Fibroblast of mammary gland (primary cell): ENCODE results near the gene ADPRHL1.

ENCODE experiments used
- DNase-seq: peaks from one replicate; pipeline ENCODE4 v3.0.0-alpha.2; 2010; ENCODE audit warnings: low read depth
- H3K4me3 ChIP-seq: 2 replicates; pipeline ENCODE4 v1.5.1; 2011; ENCODE audit warnings: low read depth, mild to moderate bottlenecking, low read length, moderate library complexity; ENCODE audit not compliant: control insufficient read depth
- TF ChIP-seq, protein P1 (sequence below): conservative IDR thresholded peaks from 2 replicates; pipeline ENCODE4 v1.5.1; 2011; ENCODE audit warnings: low read depth, low read length, inconsistent platforms; ENCODE audit not compliant: control insufficient read depth, insufficient read depth

ADPRHL1 gene

DNA sequence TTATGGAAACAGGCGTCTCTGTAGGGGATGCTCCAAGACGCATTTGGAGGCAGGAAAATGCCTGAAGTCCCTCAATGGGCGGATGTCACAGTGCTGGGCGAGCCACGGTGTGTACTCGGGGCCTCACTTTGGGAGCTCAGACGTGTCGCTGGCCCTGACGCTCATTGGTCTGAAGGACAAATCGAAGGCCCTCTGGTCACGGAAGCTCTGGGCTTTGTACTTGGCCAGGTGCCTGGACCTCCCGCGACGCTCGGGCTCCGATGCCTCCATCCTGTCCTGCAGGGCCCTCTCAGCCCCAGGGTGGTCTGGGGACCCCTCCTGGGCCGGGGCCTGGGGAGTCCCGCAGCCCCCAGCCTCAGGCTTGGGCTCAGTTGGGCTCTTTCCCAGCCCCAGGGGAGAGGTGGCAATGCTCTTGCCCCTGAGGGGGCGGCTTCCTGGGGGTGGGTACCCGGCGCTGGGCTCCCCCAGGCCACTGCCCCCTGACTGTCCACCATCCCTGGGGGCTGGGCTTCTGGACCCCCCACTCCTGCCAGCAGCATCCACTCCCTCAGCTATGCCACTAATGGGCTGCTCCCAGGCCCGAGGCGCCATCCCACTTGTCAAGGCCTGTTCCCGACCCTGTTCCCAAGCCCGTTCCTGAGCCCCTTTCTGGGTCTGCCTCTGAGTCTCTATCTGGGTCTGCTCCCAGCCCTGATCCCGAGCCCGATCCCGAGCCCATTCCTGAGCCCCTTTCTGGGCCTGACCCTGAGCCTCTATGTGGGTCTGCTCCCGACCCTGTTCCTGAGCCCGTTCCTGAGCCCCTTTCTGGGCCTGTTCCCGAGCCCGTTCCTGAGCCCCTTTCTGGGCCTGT is 49.8 kb downstream of the ADPRHL1 start:
- DNase-seq, result no peak
- no peak overlapping the region for H3K4me3 ChIP-seq
- TF ChIP-seq, protein P1, sequence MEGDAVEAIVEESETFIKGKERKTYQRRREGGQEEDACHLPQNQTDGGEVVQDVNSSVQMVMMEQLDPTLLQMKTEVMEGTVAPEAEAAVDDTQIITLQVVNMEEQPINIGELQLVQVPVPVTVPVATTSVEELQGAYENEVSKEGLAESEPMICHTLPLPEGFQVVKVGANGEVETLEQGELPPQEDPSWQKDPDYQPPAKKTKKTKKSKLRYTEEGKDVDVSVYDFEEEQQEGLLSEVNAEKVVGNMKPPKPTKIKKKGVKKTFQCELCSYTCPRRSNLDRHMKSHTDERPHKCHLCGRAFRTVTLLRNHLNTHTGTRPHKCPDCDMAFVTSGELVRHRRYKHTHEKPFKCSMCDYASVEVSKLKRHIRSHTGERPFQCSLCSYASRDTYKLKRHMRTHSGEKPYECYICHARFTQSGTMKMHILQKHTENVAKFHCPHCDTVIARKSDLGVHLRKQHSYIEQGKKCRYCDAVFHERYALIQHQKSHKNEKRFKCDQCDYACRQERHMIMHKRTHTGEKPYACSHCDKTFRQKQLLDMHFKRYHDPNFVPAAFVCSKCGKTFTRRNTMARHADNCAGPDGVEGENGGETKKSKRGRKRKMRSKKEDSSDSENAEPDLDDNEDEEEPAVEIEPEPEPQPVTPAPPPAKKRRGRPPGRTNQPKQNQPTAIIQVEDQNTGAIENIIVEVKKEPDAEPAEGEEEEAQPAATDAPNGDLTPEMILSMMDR, result no peak

DNA sequence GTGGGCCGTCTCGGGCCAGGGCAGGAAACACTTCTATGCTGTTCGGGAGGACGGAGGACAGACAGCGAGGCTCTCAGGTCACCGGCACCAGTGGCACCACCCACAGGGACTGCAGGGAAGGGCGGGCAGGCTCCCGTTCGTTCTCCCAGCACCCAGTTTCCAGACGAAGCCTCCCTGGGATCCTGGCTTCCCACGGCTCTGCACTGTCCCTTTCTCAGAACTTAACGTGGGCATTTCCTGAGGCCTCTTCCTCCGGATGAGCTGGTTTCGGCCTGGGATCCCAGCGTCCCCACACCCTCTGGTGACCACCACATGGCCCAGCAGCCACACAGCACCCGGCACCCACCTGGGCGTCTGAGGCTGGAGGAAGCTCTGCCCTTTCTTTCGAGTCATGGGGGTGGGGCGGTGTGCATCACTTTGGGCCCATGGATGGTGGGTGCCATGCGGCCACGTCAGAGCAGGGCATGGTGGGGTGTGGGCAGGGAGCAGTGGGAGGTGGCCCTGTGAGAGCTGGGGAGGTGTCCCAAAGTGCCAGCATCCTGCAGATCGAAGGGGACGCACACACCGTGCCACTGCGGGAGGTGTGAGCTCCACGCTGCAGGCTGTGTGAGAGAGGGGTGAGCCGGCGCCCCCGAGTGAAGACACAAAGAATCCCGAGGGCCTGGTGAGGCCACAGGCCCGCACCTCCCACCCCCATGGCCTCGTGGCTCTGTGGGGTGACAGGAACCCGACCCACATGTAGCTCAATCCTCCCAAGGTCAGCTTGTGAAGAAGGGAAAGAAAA is 50.6 kb downstream of the ADPRHL1 start:
- no peak for DNase-seq
- TF ChIP-seq, protein P1, result no peak
- H3K4me3 ChIP-seq, result no peak overlapping the region

DNA sequence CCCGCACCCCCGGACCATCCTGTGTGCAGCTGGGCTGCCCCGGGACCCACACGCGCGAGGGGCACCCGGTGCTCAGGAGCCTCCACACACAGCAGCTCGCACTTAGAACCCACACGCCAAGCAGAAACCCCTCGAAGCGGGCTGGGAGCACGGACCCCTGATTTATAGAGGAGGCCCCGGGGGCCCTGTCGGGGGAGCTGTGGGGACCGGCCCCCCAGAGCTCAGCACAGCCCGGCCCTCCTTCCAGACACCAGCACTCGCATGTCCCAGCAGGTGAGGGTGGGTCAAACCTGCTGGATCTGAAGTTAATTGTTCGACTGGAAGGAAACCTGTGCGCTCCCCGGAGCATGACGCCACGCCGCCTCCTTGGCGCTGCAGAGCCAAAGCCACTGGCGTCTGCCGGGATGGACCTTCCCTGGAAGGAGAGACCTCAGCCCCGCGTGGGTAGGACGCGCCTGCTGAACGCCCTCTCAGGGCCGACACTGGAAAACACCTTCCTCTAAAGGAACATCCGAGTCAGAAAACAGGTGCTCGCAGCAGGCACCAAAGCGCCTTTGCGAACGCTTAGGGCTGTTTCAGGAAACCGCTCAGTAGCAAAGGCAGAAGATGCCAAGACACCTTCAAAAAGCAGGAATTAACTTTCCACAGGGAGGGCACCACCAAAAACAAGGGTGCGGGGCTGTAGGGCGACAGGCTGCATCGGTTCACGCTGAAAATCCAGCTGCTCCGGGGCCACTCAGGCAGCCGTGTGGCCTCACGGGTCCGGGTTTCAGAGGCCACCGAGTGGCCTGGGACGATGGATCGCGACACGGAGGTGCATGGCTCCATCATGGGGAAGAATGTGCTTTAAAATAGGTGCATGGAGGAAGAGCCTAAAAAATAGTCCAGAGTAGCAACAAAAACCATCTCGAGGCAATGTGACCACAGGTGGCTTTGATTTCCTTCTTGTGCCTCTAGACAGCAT is 51.6 kb downstream of the ADPRHL1 start:
- DNase-seq, result no peak
- H3K4me3 ChIP-seq, result no peak overlapping the region
- TF ChIP-seq, protein P1, result no peak

DNA sequence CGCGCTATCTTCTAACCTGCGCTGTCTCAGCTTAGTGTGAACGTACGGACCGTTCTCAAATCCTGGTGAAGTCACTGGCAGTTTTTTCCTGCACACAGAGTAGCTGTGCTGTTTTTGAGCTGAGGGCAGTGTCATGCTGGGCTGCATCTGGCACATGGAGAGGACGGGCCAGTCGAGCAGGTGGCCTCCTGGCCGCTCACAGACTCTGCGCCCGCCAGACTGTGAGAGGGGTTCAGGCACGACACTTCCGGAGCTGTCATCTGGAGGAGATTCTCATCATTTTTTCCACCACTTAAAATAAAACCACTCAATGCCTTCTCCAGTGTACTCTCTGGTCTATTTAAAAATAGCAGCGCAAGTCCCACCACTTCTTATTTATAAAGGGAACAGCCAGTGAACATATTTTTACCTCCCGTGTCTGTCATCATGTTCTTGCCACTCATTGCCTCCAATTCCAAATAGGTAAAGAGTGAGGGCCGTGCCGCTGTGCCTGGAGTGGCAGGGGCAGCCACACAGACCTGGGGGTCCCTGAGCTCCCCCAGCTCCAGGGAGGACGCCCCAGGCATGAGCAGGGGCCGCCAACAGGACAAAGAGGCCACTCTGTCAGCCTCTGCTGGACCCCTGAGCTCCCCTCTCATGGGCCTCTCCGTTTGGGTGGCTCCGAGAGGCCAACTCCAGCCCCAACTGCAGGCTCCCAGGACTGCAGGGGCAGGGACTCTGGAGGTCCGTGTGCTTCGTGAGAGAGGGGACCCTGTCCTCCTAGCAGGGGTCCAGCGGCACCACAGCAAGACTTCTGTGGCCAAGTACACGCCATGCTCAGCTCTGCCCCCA is 52.5 kb downstream of the ADPRHL1 start:
- DNase-seq, result no peak
- TF ChIP-seq, protein P1, result no peak
- H3K4me3 ChIP-seq, result no peak overlapping the region

DNA sequence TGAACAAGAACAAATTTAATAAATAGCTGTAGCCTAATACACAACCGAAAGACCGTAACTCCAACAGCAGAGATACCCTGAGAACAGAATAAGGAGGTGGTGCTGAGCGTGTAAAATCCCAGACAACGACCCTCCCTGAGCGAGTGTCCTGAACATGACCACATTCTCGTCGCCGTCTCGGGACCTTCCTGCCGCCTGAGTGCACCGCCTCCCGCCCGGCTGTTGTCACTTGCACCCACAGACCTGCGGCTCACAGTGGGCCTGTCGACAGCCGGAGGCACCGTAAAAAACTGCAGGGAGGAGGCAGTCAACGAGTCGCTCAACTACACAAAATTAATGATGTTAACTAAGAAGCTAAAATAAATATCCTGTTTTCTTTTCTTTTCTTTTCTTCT is 53.5 kb downstream of the ADPRHL1 start:
- no peak overlapping the region for H3K4me3 ChIP-seq
- no peak for DNase-seq
- TF ChIP-seq, protein P1, result no peak
